HG02870 (cell line): ENCODE data around the gene SHTN1.

ENCODE experiments used
- ATAC-seq: cut with Tn5 transposase; IDR thresholded peaks from one replicate; pipeline ENCODE4 v1.9.1; 2021; ENCODE audit warnings: mild to moderate bottlenecking, moderate library complexity; ENCODE audit not compliant: unreplicated experiment

Gene SHTN1

GRCh38 chr10:116919164-116919563 is 85.8 kb downstream of the SHTN1 start:
- no peak for ATAC-seq

GRCh38 chr10:116918583-116918982 is 86.4 kb downstream of the SHTN1 start:
- no peak for ATAC-seq

GRCh38 chr10:116917481-116917880 is 87.5 kb downstream of the SHTN1 start:
- ATAC-seq: no peak

- ATAC-seq: no peak
Observed at GRCh38 chr10:116915340-116915739, 89.6 kb downstream of the SHTN1 start.

GRCh38 chr10:116913695-116914094 is 91.3 kb downstream of the SHTN1 start:
- ATAC-seq: no peak

GRCh38 chr10:116912162-116912561 is 92.8 kb downstream of the SHTN1 start:
- no peak for ATAC-seq

- no peak for ATAC-seq
Observed at GRCh38 chr10:116910910-116911309, 94.1 kb downstream of the SHTN1 start.

GRCh38 chr10:116909307-116909706 is 95.7 kb downstream of the SHTN1 start:
- no peak for ATAC-seq

- ATAC-seq: no peak
Observed at GRCh38 chr10:116907245-116907987, 97.6 kb downstream of the SHTN1 start.

DNA sequence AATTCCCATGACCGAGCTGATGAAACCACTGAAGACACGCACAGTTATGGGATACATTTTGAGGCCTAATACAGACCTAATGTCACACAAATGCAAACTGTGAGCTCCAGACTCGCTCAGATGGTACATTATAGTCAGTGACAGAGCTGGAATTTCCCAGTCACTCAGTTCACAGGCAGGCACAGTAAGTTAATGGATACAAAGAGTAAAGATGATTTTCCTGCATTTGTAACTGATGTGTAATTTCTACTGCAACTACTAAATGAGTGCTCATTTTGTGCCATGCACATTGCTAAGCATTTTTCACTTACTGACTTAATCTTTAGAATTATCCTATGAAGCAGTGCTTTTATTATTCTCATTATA is 99.2 kb downstream of the SHTN1 start:
- ATAC-seq: no peak

DNA sequence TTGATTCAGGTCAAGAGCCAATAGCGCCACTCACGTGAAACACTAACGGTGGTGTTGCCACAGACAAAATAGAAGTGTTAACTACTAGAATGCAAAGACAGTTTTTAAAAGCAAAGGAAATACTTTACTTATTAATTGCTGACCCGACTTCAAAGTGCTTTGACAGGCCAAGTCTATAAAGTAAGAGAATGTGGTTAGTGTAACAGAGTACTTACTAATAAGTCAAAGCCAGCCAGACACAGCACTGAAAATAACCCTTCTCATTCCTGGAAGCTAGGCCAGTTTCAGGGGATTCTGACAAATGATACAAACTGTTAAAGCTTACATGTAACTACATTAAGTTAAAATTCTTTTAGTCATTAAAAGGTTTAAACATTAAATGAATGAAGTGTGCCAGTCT is 105.4 kb downstream of the SHTN1 start:
- ATAC-seq: no peak

DNA sequence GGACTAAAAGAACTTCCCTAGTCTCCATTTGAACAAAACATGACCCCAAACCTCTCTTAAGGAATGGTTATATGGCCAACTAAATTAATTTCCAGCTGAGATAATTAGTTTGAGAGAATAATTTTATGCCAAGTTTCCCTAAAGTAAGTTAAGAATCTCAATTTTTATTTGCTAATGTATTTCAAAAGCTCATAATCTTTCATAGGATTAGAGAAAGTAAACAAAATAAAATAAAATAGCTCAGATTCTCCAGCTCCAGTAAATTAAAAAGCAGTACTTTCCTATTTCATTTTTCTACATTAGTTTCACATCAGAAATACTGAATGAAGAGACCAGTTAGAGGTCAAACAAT is 111.3 kb downstream of the SHTN1 start:
- no peak for ATAC-seq

- no peak for ATAC-seq
Observed at GRCh38 chr10:116892907-116893685, 111.9 kb downstream of the SHTN1 start.

GRCh38 chr10:116891208-116891607 is 113.8 kb downstream of the SHTN1 start:
- no peak for ATAC-seq

DNA sequence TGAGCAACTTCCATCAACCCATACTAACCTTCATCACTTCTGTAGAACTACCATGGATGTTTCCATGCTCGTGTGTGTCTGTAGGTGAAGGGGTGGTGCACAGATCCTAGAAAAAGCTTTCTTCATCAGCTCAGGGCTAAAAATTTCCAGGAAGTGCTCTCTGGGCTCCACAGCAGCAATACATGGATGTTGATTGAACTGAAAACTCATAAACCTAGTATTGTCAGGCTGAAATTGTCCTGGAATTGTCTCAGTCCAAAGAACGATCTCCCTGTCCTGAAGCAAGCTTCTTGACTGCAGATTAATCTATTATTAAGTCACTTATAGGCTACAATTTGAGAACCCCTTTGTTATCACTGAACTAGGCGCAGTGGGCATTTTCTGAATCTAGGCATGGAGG is 115.9 kb downstream of the SHTN1 start:
- no peak for ATAC-seq

GRCh38 chr10:116888380-116889055 is 116.5 kb downstream of the SHTN1 start:
- ATAC-seq: no peak

DNA sequence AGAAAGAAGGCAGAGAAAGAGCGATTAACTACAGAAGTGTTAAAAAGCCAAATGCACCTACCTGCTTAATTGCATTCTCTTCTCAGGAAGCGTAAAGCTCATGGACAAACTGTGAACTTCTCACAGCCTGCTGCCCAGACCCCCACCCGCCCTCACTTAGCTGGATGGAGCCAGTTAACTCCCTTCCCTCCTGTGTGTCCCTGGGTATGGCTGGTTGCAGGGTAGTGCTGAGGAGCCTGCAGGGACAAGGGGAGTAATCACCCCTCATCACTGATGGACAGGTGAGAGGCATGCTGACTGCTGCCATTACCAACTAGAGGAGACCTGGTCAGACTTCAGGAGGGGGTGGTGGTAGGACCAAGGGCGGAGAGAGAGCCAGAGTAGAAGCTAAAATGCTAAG is 118.2 kb downstream of the SHTN1 start:
- no peak for ATAC-seq

GRCh38 chr10:116882639-116883038 is 122.3 kb downstream of the SHTN1 start:
- ATAC-seq: no peak

- no peak for ATAC-seq
Observed at GRCh38 chr10:116880716-116881482, 124.1 kb downstream of the SHTN1 start.

- no peak for ATAC-seq
Observed at GRCh38 chr10:116879817-116880216, 125.2 kb downstream of the SHTN1 start.

GRCh38 chr10:116878123-116878522 is 126.9 kb downstream of the SHTN1 start:
- ATAC-seq: no peak
